ENCODE results near the gene RIOK3. TPM values are rescaled to one million over a fixed set of nuclear protein-coding genes. Genes with fewer than 3 reads are reported as not detected.
A peak's percentile ranks its signal among the peaks of the same experiment; 100 is the strongest.

The RIOK3 gene
- total and polyA plus RNA-seq, 4 donors, result 29.9 to 104 (median 42.8) TPM

GRCh38 chr18:23452347-23452727, 750 bp upstream of the RIOK3 start:
- Histone ChIP-seq H3K9ac (ENCODE audit: low read depth in 1 of 2, low read length in 2 of 2) (peak overlapping the region; percentile 67 to 69), H3K36me3 (ENCODE audit: control insufficient read depth in 4 of 4, insufficient read depth in 3 of 4, low read depth in 1 of 4, low read length in 3 of 4) (no peaks in the 10 kb centered on the region), H3K27ac (ENCODE audit: low read depth in 1 of 2, low read length in 2 of 2) (peak overlapping the region; percentile 89 to 99), H3K4me3 (ENCODE audit: low read depth in 1 of 3, low read length in 3 of 3) (peak overlapping the region in 1 of 3 donors; percentile 94), H3K27me3 (ENCODE audit: control insufficient read depth in 4 of 4, insufficient read depth in 4 of 4, low read length in 3 of 4) (no peaks in the 10 kb centered on the region), H3K9me3 (ENCODE audit: control insufficient read depth in 4 of 4, low read length in 3 of 4) (no peaks in the 10 kb centered on the region), H3K4me1 (ENCODE audit: control insufficient read depth in 4 of 4, insufficient read depth in 4 of 4, low read length in 3 of 4) (peaks cover 4 to 21% (median 19%) of the 10 kb centered on the region in 4 donors)
- TF ChIP-seq RAD21 (IDR thresholded peaks at IDR 0.05) (no peak), FOXA2 (IDR thresholded peaks at IDR 0.05) (no peak), EGR1 (IDR thresholded peaks at IDR 0.05; ENCODE audit: low read depth in 2 of 2) (no peak), GABPA (IDR thresholded peaks at IDR 0.05 in 1 of 2, conservative IDR thresholded peaks at IDR 0.05 in 1 of 2) (no peak), HNF4G (IDR thresholded peaks at IDR 0.05) (no peak), MAX (IDR thresholded peaks at IDR 0.05) (no peak), SP1 (IDR thresholded peaks at IDR 0.05) (no peak), ZBTB33 (IDR thresholded peaks at IDR 0.05) (no peak), HNF4A (conservative IDR thresholded peaks at IDR 0.05) (no peak), REST (IDR thresholded peaks at IDR 0.05) (no peak), ATF3 (IDR thresholded peaks at IDR 0.05) (no peak)
- 71% methylated on average over 3 of the region's 3 CpGs for WGBS
- no peak for DNase-seq (ENCODE audit: low spot score)

GRCh38 chr18:23453680-23454058, 582 bp downstream of the RIOK3 start:
- Histone ChIP-seq H3K9me3 (ENCODE audit: control insufficient read depth in 4 of 4, low read length in 3 of 4) (no peaks in the 10 kb centered on the region), H3K4me3 (ENCODE audit: low read depth in 1 of 3, low read length in 3 of 3) (peak overlapping the region; percentile 92 to 100 (median 94)), H3K36me3 (ENCODE audit: control insufficient read depth in 4 of 4, insufficient read depth in 3 of 4, low read depth in 1 of 4, low read length in 3 of 4) (no peaks in the 10 kb centered on the region), H3K27ac (ENCODE audit: low read depth in 1 of 2, low read length in 2 of 2) (peak overlapping the region; percentile 89 to 99), H3K9ac (ENCODE audit: low read depth in 1 of 2, low read length in 2 of 2) (peak overlapping the region; percentile 69 to 93), H3K4me1 (ENCODE audit: control insufficient read depth in 4 of 4, insufficient read depth in 4 of 4, low read length in 3 of 4) (peaks cover 7 to 34% (median 32%) of the 10 kb centered on the region in 4 donors), H3K27me3 (ENCODE audit: control insufficient read depth in 4 of 4, insufficient read depth in 4 of 4, low read length in 3 of 4) (no peaks in the 10 kb centered on the region)
- DNase-seq (ENCODE audit: low spot score), result no peak
- 1% methylated on average over 11 of the region's 11 CpGs for WGBS
- no peak for TF ChIP-seq TAF1 (conservative IDR thresholded peaks at IDR 0.05)
- no peak for TF ChIP-seq GABPA (IDR thresholded peaks at IDR 0.05 in 1 of 2, conservative IDR thresholded peaks at IDR 0.05 in 1 of 2)
- TF ChIP-seq ATF3 (IDR thresholded peaks at IDR 0.05), result no peak
- TF ChIP-seq NR2F2 (IDR thresholded peaks at IDR 0.05), result no peak
- TF ChIP-seq FOXA1 (IDR thresholded peaks at IDR 0.05), result no peak

Data from liver (tissue), 9 donors.